RWPE1 (cell line): Measurements from ENCODE around the gene PSTPIP1.

Experiments
- CTCF ChIA-PET: fragments of 350-600 bp; sonication (Branson Sonifier 250); formaldehyde crosslinking; extraction: SDS; loops from one replicate; lab custom pipeline; 2021; lab: Yijun Ruan, JAX
- POLR2A ChIA-PET: fragments of 400-600 bp; formaldehyde crosslinking; extraction: SDS; loops from one replicate; lab custom pipeline; 2020; ENCODE audit warnings: antibody characterized with exemption; ENCODE audit not compliant: low non-redundant PET; lab: Yijun Ruan, JAX
- DNase-seq: peaks from one replicate; pipeline ENCODE4 v3.0.0; 2012; ENCODE audit warnings: low spot score
- H3K27ac ChIP-seq: fragments of 450-650 bp; 2 replicates; pipeline ENCODE4 v1.5.1; 2017
- TF ChIP-seq, protein P1 (sequence below): fragments of 450-650 bp; conservative IDR thresholded peaks from 2 replicates; pipeline ENCODE4 v1.5.1; 2017; ENCODE audit warnings: low read depth, mild to moderate bottlenecking

PSTPIP1 gene

DNA sequence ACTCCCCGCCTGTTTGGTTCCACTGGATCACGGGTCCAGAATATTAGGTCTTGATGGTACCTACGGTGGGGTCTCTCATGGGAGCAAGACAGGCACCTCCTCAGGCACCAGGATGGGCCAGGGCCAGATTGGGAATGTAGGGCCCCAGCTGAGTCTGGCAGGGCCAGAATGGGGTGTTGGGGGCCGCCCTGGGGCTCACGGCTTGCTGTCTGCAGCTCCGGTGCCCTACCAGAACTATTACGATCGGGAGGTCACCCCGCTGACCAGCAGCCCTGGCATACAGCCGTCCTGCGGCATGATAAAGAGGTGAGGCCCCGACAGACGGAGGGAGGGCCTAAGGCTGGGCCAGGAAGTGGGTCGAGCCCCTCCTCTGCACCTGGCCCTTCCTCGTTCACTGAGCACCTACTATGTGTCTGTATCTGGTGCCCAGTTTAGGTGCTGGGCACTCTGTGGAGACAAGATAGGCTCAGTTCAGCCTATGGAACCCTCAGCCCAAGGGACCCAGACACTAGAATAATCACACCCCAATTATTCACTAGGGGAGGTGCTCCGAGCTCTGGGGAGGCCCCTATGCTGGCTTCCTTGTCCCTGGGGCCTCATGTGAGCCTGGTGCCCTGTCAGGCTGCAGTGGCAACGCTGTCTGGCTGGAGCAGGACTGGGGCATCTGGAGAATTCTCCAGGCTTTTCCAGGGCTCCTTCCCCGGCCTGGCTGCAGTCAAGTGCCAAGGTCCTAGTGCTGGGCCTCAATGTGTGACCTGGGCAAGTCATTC, 37.9 kb downstream of the PSTPIP1 start:
- DNase-seq: no peak
- CTCF ChIA-PET: no interaction called here
- TF ChIP-seq, protein P1, sequence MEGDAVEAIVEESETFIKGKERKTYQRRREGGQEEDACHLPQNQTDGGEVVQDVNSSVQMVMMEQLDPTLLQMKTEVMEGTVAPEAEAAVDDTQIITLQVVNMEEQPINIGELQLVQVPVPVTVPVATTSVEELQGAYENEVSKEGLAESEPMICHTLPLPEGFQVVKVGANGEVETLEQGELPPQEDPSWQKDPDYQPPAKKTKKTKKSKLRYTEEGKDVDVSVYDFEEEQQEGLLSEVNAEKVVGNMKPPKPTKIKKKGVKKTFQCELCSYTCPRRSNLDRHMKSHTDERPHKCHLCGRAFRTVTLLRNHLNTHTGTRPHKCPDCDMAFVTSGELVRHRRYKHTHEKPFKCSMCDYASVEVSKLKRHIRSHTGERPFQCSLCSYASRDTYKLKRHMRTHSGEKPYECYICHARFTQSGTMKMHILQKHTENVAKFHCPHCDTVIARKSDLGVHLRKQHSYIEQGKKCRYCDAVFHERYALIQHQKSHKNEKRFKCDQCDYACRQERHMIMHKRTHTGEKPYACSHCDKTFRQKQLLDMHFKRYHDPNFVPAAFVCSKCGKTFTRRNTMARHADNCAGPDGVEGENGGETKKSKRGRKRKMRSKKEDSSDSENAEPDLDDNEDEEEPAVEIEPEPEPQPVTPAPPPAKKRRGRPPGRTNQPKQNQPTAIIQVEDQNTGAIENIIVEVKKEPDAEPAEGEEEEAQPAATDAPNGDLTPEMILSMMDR: no peak
- POLR2A ChIA-PET: no interaction called here
- H3K27ac ChIP-seq: no peak overlapping the region

DNA sequence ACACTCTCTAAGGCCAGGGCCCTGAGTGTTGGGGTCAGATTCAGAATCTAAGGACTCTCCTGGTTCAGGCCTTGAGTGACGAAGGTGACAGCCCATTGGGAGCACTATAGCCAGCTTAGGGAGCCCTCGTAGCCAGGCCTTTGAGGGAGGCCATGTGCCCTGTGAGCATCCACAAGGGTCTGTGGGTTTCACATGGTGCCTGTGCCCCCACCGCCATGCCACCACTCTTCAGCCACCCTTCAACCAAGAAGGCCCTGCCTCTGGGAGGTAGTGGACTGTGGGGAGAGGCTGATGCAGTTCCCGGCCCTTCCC, 38.4 kb downstream of the PSTPIP1 start:
- TF ChIP-seq, protein P1: no peak
- CTCF ChIA-PET: no interaction called here
- H3K27ac ChIP-seq: no peak overlapping the region
- POLR2A ChIA-PET: no interaction called here
- DNase-seq: no peak

DNA sequence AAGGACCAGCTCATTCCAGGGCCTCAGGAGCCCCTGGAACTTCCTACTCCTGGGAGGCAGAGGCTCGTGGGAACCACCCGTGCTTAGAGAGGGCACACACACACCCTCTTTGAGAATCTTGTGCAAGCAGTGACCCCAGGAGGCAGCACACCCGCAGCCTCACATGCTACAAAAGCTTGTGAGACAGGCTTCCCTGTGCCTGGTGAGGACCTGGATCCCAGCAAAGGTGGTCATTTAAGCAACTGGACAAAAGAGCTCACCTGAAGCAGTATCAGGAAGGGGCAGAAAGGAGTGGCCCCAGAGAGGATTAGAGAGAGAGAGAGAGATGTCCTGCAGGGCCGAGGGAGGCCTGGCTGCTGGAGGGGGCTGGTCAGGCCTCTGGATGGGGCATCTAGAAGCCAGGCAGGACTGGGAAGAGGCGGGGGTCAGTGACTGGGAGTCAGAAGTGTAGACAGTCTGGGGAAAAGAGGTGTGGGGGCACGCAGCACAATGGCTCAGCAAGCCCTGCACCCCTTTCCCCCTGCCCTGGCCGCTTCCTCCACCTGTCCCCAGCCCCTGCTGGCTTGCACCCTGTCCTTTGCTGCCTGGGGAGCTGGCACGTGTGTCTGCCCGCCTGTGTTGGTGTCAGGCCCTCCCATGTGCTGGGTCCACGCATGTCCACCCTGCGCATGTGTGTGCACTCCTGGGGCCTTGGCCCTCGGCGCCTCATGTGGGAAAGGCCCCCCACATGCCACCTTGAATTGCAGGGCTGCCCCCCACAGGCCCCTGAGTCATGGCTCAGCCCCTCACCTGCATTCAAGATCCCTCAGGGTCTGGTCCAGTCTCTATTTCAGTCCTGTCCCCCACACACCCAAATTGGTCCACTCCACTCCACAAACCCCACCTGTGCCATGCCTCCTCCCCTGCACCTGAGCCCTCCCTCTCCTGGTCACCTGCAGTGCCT, 39.1 kb downstream of the PSTPIP1 start:
- POLR2A ChIA-PET: no interaction called here
- CTCF ChIA-PET: interaction anchor here (0.6 to 1.6 kb wide), 2 partner anchors 30 to 349 kb away, joined by 5 to 6 read pairs; no protein-coding TSS in a partner anchor
- 0 out of 2 replicates have a peak overlapping the region, but pooled peaks have one; percentile 53 for H3K27ac ChIP-seq
- no peak for DNase-seq
- TF ChIP-seq, protein P1: no peak

DNA sequence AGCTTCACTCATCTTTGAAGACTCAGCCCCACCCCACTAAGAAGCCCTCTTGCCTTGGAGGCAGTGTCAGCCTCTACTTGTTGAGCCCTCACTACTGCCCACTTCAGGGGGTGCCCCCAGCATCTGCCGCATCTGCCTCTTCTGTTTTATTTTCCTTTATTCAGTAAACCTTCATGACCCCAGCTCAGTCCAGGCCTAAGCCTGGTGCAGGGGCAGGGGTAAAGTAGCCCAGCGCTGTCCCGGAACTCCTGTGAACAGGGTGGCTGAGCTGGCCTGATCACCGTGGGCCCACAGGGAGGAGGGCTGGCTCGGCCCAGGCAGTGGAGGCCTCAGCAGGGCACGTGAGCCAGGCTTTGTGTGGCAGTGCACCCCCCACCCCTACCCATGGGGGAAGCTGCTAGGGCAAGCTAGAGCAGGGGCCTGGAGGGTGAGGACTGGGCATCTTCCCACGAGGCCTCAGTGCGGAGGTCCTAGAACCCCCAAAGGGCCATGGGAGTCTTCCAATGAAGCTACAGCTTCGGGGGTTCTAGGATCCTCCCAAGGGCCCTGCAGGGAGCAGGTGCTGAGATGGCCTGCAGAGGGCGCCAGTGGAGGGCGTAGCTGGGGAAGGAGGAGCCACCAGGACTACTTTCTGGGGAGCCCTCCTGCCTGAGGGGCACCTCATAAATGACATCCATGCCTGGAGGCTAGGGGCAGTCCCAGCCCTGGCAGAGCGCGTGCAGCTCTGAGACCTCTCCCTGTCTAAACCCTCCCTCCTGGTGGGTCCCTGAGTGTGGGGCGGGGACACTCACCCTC, 40.0 kb downstream of the PSTPIP1 start:
- H3K27ac ChIP-seq: peak overlapping the region; percentile 53; the same call in 1 of the 2 replicates
- CTCF ChIA-PET: interaction anchor here (0.5 to 1.6 kb wide), 7 partner anchors 8 to 1206 kb away, joined by 3 to 6 read pairs (median 3); no protein-coding TSS in a partner anchor
- DNase-seq: no peak
- TF ChIP-seq, protein P1: peak; percentile 71
- POLR2A ChIA-PET: no interaction called here

DNA sequence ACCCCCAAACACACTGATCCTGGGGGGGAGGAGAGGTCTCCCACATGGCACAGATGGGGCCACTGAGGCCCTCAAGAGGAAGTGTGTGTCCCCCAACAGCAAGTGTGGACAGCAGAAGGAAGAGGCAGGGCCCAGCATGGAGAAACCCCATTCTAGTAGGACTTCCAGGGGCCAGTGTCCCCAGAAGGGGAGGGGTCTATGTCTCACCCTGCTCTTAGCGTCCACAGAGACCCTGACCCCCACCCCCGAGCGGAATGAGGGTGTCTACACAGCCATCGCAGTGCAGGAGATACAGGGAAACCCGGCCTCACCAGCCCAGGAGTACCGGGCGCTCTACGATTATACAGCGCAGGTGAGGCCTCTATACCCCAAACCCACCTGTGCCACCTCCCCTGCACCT, 40.7 kb downstream of the PSTPIP1 start:
- peak overlapping the region; percentile 53 for H3K27ac ChIP-seq
- ChIA-PET CTCF (interaction anchor here (0.5 to 1.6 kb wide), 6 partner anchors 9 to 1205 kb away, joined by 3 to 6 read pairs (median 3); no protein-coding TSS in a partner anchor), POLR2A (no interaction called here)
- TF ChIP-seq, protein P1: no peak
- DNase-seq: no peak
